Effector memory CD8-positive, alpha-beta T cell (primary cell): ENCODE results near the gene GORASP2.

ENCODE experiments used
- ATAC-seq: fragments of 150-1000 bp; cut with Tn5 transposase; replicated peaks from 2 replicates; pipeline ENCODE4 v1.10.0; 2021; ENCODE audit warnings: mild to moderate bottlenecking, moderate library complexity
- DNase-seq, 3 experiments: peaks; one replicate each; pipeline ENCODE4 v3.0.0; 2021
- H3K27ac Mint-ChIP-seq, 2 donors: one replicate each; pipeline ENCODE4 v1.8.0; 2022; ENCODE audit warnings: mild to moderate bottlenecking in 2 of 2, mixed read lengths in 2 of 2, moderate library complexity in 2 of 2
- H3K27me3 Mint-ChIP-seq, 2 donors: one replicate each; pipeline ENCODE4 v1.8.0; 2022; ENCODE audit warnings: mixed read lengths in 2 of 2
- H3K36me3 Mint-ChIP-seq: one replicate; pipeline ENCODE4 v1.8.0; 2022; ENCODE audit warnings: mild to moderate bottlenecking, moderate library complexity, mixed read lengths; ENCODE audit not compliant: insufficient read depth
- H3K4me1 Mint-ChIP-seq, 2 donors: one replicate each; pipeline ENCODE4 v1.8.0; 2022; ENCODE audit warnings: low read depth in 2 of 2, mixed read lengths in 2 of 2
- H3K4me3 Mint-ChIP-seq, 2 donors: one replicate each; pipeline ENCODE4 v1.8.0; 2022; ENCODE audit warnings: mild to moderate bottlenecking in 2 of 2, mixed read lengths in 2 of 2, moderate library complexity in 2 of 2
- H3K9me3 Mint-ChIP-seq, 2 donors: one replicate each; pipeline ENCODE4 v1.8.0; 2022; ENCODE audit warnings: mixed read lengths in 2 of 2

Gene GORASP2

DNA sequence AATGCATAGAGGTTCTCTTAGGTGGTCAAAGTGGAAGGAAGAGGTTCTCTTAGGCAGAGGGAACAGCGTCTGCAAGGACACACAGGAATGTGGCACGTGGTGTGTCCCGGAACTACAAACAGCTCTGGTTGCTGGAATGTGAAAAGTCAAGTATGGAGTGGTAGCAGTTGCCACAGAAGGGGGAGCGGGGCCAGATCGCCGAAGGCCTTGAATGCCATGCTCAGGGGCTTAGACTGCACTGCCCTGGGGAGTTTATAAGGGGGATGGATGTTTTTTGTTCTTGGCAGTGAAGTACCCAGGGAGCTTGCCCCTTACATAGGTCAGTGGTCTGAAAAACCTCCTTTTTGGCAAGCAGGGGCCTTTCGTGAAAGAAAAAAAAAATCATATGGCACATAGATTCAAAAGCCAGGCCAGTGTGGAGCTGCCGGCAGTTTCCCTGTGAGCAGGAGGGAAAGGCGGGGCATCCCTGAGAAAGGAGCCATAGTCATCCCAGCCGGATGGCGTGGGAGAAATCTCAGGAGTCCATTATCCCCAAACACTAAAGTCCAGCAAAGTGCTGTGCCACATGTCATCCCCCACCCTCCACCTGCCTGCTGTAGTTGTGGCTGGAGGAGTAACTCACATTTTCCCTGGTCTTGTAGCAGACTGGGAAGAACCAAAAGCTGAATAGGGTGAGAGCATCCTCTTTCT lies 45.4 kb downstream of the GORASP2 start:
- ATAC-seq (no peak), DNase-seq (no peak)
- peaks cover 7% of the 10 kb centered on the region for H3K36me3 Mint-ChIP-seq
- H3K27ac Mint-ChIP-seq, result peak overlapping the region in 1 of 2 donors; percentile 39
- peak overlapping the region; percentile 74 to 77 for H3K4me3 Mint-ChIP-seq
- H3K4me1 Mint-ChIP-seq, result peaks cover 5 to 11% of the 10 kb centered on the region in 2 donors
- peaks cover 0 to 3% of the 10 kb centered on the region in 2 donors for H3K27me3 Mint-ChIP-seq
- no peaks in the 10 kb centered on the region for H3K9me3 Mint-ChIP-seq

DNA sequence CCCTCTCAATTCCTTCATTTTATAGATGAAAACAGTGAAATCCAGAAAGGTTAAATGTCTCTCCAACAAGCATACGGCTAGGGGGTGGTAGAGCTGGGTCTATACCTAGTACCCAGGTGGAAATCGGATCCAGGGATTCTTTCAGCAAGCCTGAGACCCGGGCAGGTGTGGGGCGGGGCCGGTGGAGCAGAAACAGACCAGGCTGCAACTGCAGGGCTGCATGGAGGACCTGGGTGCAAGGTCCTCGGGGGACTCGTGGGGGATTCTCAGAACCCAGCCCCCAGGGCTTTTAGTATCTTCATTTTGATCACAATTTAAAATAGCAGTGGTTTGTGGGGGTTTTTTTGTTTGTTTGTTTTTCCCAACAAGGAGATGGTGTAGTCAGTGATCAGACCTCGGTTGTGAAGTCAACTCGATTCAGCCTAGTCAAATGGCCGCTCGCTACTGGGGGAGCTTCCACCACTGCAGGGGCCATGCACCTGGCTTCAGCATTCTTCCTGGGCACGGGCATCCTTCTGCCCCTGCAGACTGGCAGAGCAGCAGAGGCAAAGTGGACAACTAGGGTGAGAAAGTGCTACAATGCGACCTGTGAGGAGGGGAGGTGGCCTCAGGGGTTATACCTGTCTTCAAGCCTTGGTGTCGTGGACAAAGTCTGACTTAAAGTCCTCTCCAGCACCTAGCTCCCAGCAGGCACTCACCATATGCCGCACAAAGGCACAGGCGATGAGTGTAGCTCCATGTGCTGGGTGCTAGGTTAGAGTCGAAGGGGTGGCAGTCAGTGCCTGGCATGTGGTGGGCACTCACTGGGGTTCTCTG lies 46.3 kb downstream of the GORASP2 start:
- Mint-ChIP-seq H3K27ac (no peak overlapping the region), H3K4me3 (no peak overlapping the region), H3K4me1 (peaks cover 5 to 11% of the 10 kb centered on the region in 2 donors), H3K36me3 (peaks cover 7% of the 10 kb centered on the region), H3K27me3 (peaks cover 0 to 8% of the 10 kb centered on the region in 2 donors), H3K9me3 (no peaks in the 10 kb centered on the region)
- DNase-seq (no peak), ATAC-seq (no peak)

DNA sequence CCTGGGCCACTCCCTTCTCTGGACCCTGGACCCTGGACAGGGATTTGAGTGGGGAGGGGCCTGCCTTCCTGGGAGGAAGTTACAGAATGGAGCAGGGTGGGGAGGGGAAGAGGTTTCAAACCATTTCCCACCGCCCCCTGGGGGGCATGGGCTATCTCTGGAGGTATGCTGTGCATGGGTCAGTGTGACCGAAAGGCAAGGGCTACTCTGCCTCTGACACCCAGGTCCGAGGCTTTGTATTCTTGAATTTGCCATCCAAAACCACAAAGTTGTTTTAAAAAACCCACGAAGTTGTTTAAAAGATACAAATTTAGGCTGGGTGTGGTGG lies 46.9 kb downstream of the GORASP2 start:
- ATAC-seq (no peak), DNase-seq (no peak)
- peaks cover 0 to 8% of the 10 kb centered on the region in 2 donors for H3K27me3 Mint-ChIP-seq
- H3K4me3 Mint-ChIP-seq, result no peak overlapping the region
- peaks cover 7% of the 10 kb centered on the region for H3K36me3 Mint-ChIP-seq
- peaks cover 6 to 11% of the 10 kb centered on the region in 2 donors for H3K4me1 Mint-ChIP-seq
- H3K9me3 Mint-ChIP-seq, result no peaks in the 10 kb centered on the region
- no peak overlapping the region for H3K27ac Mint-ChIP-seq

DNA sequence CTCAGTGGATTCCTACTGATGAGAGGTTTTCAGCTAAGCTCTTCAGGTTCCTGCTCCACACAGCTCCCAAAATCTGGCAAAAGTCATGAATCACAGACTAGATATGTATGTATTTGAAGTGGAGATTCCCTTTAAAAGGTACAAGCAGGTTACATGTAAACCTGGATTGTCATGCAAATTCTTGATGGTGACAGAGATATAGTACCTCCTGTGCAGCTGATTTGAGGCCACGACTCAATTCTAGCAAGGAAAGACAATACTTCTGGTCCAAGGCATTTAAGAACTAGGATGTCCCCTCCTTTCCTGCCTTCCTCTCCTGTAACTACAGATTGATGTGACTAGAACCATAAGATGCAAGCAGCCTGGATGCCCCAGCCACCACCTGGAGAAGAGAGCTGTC lies 55.0 kb downstream of the GORASP2 start:
- Mint-ChIP-seq H3K27ac (peak overlapping the region in 1 of 2 donors; percentile 13), H3K4me3 (no peak overlapping the region), H3K4me1 (peaks cover 0 to 4% of the 10 kb centered on the region in 2 donors), H3K9me3 (no peaks in the 10 kb centered on the region), H3K36me3 (peaks cover 6% of the 10 kb centered on the region), H3K27me3 (peaks cover 0 to 8% of the 10 kb centered on the region in 2 donors)
- DNase-seq (no peak), ATAC-seq (no peak)

DNA sequence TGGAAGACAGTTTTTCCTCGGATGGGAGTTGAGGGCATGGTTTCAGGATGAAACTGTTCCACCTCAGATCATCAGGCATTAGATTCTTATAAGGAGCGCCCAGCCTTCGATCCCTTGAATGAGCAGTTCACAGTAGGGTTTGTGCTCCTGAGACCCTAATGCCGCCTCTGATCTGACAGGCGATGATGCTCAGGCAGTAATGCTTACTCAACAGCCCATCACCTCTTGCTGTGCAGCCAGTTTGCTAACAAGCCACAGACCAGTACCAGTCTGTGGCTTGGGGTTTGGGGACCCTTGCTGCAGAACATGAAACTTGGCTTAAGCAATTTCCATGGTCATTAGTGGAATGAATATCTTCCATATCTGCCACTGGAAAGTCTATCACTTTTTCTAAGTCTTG lies 56.4 kb downstream of the GORASP2 start:
- Mint-ChIP-seq H3K4me1 (peaks cover 0 to 4% of the 10 kb centered on the region in 2 donors), H3K9me3 (no peaks in the 10 kb centered on the region), H3K36me3 (peaks cover 7% of the 10 kb centered on the region), H3K27ac (no peak overlapping the region), H3K27me3 (no peaks in the 10 kb centered on the region), H3K4me3 (no peak overlapping the region)
- DNase-seq, result no peak
- ATAC-seq, result no peak

DNA sequence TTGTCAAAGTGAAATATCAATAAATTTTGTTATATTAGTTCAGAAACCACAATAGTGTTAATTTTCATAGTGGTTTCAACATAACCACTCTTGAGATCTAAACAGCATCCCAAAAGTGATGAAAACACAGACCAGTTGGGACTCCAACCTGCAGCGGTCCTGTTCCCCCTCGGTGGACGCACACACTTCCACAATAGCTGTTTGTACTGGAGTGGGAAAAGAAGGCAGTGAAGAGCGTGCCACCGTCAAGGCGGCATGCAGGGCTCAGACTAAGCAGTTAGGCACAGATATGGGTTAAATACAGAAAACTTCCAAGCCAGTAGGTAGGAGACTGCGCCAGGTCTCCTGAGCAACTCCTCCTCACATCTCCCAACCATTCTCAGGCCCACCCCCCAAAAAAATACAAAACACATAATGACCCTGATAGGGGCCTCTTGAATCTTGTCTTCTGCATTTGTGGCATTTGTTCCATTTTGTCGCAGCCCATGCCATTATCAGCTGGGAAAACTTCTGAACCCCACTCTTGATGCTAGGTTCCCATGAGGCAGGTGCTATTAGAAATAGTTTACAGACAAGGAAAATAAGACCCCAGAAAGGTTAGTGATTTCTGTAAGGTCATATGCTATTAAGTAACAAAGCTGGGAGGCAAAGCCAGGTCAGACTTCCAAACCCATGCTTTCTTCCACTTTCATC lies 57.7 kb downstream of the GORASP2 start:
- H3K36me3 Mint-ChIP-seq, result peaks cover 14% of the 10 kb centered on the region
- no peaks in the 10 kb centered on the region for H3K27me3 Mint-ChIP-seq
- no peaks in the 10 kb centered on the region for H3K9me3 Mint-ChIP-seq
- no peak for DNase-seq
- H3K4me3 Mint-ChIP-seq, result no peak overlapping the region
- ATAC-seq, result no peak
- H3K27ac Mint-ChIP-seq, result no peak overlapping the region
- no peaks in the 10 kb centered on the region for H3K4me1 Mint-ChIP-seq

DNA sequence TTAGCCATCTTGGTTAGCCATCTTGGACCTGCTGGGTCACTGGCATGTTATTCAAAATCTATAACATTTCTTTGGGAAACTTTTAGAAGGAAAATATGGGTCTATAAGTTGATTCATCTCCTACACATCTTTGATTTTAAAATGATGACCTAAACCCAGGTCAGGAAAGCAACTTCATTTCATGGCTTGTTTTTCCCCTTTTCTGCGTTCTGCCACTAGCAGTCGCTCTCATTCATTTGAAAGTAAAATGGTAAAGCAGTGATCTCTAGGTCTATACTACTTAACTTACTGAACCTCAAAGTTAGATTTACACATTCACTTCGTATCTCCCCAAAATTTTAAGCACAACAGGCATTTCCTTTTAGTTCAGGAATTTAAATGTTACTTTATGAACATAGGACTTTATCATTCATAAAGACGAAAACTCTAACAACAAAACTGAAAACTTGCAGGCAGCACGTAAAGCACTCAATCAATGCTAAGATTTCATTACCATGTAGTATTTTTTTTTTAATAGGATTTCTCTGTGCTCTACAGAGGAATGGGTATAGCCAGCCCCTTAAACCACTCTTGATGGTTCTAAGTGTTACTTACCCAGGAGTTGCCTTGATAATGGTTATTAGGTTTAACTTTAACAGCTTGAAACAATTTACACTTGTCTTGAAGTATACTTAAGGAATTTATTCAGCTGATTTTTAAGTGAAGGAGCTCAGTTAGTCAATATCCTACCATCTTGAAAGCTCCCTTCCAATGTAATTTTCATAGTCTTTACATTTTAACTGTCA lies 62.5 kb downstream of the GORASP2 start:
- no peak for ATAC-seq
- no peaks in the 10 kb centered on the region for H3K27me3 Mint-ChIP-seq
- H3K4me3 Mint-ChIP-seq, result no peak overlapping the region
- H3K4me1 Mint-ChIP-seq, result no peaks in the 10 kb centered on the region
- H3K27ac Mint-ChIP-seq, result peak overlapping the region in 1 of 2 donors; percentile 16
- peaks cover 36% of the 10 kb centered on the region for H3K36me3 Mint-ChIP-seq
- no peaks in the 10 kb centered on the region for H3K9me3 Mint-ChIP-seq
- DNase-seq, result no peak

DNA sequence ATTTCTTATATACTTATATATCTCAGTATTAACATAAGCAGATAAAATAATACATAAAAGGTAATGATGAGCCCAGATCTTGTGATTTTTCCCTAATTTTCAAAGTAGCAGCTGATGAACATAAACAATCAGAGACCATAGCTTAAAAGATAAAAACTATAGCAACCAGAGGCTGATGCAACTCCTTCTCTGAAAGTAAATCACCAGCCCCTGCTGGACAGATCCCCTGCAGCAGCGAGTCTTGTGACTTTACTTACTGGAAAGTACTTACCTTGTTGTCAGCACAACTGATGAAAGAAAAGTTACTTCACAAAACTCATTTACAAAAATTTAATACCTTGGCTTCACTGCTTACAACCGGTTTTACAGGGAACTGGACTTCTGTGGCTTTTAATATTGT lies 67.3 kb downstream of the GORASP2 start:
- DNase-seq (no peak), ATAC-seq (no peak)
- H3K27me3 Mint-ChIP-seq, result no peaks in the 10 kb centered on the region
- H3K4me1 Mint-ChIP-seq, result no peaks in the 10 kb centered on the region
- H3K9me3 Mint-ChIP-seq, result no peaks in the 10 kb centered on the region
- peaks cover 33% of the 10 kb centered on the region for H3K36me3 Mint-ChIP-seq
- no peak overlapping the region for H3K27ac Mint-ChIP-seq
- H3K4me3 Mint-ChIP-seq, result no peak overlapping the region

DNA sequence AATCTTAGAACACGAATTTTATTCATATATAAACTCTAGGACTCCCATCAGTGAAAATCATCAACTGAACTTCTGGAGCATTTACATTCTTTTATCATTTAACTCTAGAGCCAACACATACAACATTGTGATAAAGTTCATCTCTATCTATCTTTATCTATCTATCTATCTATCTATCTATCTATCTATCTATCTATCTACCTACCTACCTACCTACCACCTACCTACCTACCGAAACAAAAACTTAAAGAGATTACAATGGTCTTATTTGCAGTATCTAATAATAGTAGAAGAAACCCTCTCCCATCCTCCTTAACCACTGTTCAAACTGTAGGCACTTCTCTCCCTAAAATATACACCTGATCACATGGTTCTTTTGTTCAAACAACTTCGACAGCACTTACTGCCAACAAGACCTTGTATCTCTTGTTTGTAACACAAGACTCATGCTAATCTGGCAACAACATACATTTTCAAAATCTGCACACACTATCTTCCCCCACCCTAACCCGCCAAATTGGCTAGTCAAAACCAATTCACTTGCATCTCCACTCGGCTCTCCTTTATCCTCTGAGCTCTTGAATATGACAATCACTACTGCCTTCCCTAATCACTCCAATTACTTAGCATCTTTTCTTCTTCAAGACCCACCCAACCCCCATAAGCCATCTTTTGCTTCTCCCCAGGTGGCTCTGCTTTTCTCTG lies 69.0 kb downstream of the GORASP2 start:
- ATAC-seq, result no peak
- no peak overlapping the region for H3K27ac Mint-ChIP-seq

DNA sequence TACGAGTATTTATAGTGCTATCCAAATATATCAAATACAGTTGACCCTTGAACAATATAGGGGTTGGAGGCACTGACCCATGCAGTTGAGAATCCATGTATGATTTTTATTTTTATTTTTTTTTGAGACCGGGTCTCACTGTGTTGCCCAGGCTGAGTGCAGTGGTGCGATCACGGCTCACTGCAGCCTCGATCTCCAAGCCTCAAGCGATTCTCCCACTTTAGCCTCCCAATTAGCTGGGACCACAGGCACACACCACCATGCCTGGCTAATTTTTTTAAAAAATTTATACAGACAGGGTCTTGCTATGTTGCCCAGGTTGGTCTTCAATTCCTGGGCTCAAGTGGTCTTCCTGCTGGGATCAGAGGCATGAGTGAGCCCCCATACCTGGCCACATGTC lies 70.6 kb downstream of the GORASP2 start:
- H3K4me1 Mint-ChIP-seq, result no peaks in the 10 kb centered on the region
- no peak overlapping the region for H3K27ac Mint-ChIP-seq
- DNase-seq, result no peak
- H3K27me3 Mint-ChIP-seq, result no peaks in the 10 kb centered on the region
- peaks cover 35% of the 10 kb centered on the region for H3K36me3 Mint-ChIP-seq
- no peak for ATAC-seq
- no peaks in the 10 kb centered on the region for H3K9me3 Mint-ChIP-seq
- no peak overlapping the region for H3K4me3 Mint-ChIP-seq

More for the DNA sequence above, 69.0 kb downstream of the GORASP2 start:
- no peak for DNase-seq
- Mint-ChIP-seq H3K36me3 (peaks cover 35% of the 10 kb centered on the region), H3K27me3 (no peaks in the 10 kb centered on the region), H3K4me1 (no peaks in the 10 kb centered on the region), H3K9me3 (no peaks in the 10 kb centered on the region), H3K4me3 (no peak overlapping the region)

DNA sequence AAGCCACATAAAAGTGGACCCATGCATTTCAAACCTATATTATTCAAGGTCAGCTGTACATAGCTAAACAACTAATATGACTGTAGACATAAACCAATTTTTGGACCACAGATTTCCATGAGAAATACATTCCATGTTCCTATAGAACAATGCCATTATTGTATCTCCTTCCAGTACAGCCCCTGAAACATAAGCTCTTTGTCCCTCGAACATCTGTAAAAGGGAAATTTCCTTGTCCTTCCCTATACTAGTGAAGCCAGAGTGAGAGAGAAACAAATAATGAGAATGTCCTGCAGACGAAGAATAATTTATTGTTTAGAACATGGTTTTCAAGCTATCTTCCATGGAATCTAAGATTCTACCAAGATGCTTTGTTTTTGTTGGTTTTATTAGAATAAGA lies 75.3 kb downstream of the GORASP2 start:
- no peaks in the 10 kb centered on the region for H3K4me1 Mint-ChIP-seq
- H3K27me3 Mint-ChIP-seq, result no peaks in the 10 kb centered on the region
- H3K36me3 Mint-ChIP-seq, result peaks cover 62% of the 10 kb centered on the region
- H3K4me3 Mint-ChIP-seq, result no peak overlapping the region
- no peak for DNase-seq
- no peak overlapping the region for H3K27ac Mint-ChIP-seq
- no peak for ATAC-seq
- no peaks in the 10 kb centered on the region for H3K9me3 Mint-ChIP-seq

DNA sequence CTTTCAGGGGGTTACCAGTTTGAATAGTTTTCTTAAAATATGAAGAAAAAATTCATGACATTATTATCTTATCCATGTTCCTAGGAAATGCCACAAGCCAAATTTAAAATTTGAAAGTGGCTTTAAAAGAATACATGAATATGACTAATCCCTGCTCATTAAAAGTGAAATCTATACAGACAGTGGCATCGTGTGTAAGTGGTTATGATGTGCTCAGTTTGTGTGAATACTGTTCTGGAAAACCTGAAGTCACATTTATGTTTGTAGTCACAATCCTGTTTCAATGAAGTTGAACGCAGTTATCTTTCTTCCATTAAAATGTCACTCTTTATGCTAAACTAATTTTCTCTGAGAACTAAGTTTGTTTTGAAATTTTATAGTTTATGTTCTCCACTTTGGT lies 75.8 kb downstream of the GORASP2 start:
- H3K36me3 Mint-ChIP-seq, result peaks cover 63% of the 10 kb centered on the region

More for the DNA sequence above, 75.8 kb downstream of the GORASP2 start:
- ATAC-seq, result no peak
- Mint-ChIP-seq H3K27ac (peak overlapping the region in 1 of 2 donors; percentile 15), H3K4me3 (no peak overlapping the region), H3K27me3 (no peaks in the 10 kb centered on the region), H3K4me1 (peaks cover 0 to 1% of the 10 kb centered on the region in 2 donors), H3K9me3 (no peaks in the 10 kb centered on the region)
- no peak for DNase-seq
